ENCODE results near the gene LCE3D. TPM values are rescaled to one million over a fixed set of nuclear protein-coding genes. Genes with fewer than 3 reads are reported as not detected.

Gene LCE3D
- polyA plus RNA-seq, 3 donors = not detected

DNA sequence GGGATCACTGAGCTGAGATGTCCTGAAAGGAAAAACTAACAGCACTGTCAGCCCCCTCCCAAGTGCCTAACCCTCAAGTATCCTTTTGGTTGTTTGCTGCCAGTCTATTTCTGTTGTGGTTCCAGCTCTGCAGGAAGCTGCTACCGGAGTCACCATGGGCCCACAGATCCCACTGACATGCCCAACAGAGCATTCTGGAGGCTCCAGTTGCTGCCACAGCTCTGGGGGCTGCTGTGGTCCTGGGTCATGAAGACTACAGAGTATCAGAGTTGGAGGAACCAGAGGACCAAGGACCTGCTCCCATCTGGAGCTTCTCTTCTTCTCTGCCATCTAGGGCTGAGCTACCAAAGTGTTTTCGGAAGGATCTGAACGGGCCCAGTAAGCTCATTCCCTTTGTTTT, 41.7 kb upstream of the LCE3D start:
- intact Hi-C loops (cut with micrococcal nuclease) = loop anchor here in 1 of 2 donors (10.0 kb wide), 1 partner anchor 47 kb away; no protein-coding TSS in a partner anchor
- H3K4me3 Mint-ChIP-seq = no peak overlapping the region

GRCh38 chr1:152613511-152613910, 33.2 kb upstream of the LCE3D start, which contains the start of gene LCE3B:
Gene LCE3B (plus strand): TSS chr1:152613811. CDS start chr1:152613811, 0 bp downstream.
- H3K9me3 ChIP-seq (replicated peaks in 1 of 2; ENCODE audit: control insufficient read depth in 1 of 2, insufficient read depth in 1 of 2, low read length in 2 of 2) = peaks cover 2 to 3% of the 10 kb centered on the region in 2 donors
- no CpG with 5 or more reads among the region's 1 CpG for WGBS (ENCODE audit: insufficient coverage)
- Mint-ChIP-seq H3K9me3 (peaks cover 2 to 10% (median 6%) of the 10 kb centered on the region in 7 donors), H3K4me3 (no peak within 1 kb of the TSS), H3K4me1 (no peaks in the 10 kb centered on the region), H3K36me3 (no peaks in the 10 kb centered on the region), H3K27me3 (ENCODE audit: low read depth in 3 of 3) (peaks cover 0 to 3% (median 3%) of the 10 kb centered on the region in 3 donors), H3K27ac (peak within 1 kb of the TSS in 1 of 7 donors; percentile 10)
- H4K20me1 ChIP-seq (ENCODE audit: insufficient read depth, low read length) = no peaks in the 10 kb centered on the region
- H3K27ac ChIP-seq (ENCODE audit: low read depth in 1 of 2, low read length in 2 of 2) = no peak within 1 kb of the TSS
- intact Hi-C loops (cut with micrococcal nuclease) = no loop called here
- no peak for DNase-seq
- no peak within 1 kb of the TSS for H3K9ac ChIP-seq (ENCODE audit: insufficient read depth, low read length, poor library complexity, severe bottlenecking)
- H3K4me1 ChIP-seq (ENCODE audit: control insufficient read depth in 1 of 2, insufficient read depth in 2 of 2, low read length in 2 of 2) = no peaks in the 10 kb centered on the region
- no peak within 1 kb of the TSS for H3K4me2 ChIP-seq (replicated peaks; ENCODE audit: extremely low read depth, low read length, poor library complexity, severe bottlenecking)
- no peak within 1 kb of the TSS for H2AFZ ChIP-seq (ENCODE audit: insufficient read depth, low read depth, low read length, poor library complexity, severe bottlenecking)
- TF ChIP-seq, protein P1, sequence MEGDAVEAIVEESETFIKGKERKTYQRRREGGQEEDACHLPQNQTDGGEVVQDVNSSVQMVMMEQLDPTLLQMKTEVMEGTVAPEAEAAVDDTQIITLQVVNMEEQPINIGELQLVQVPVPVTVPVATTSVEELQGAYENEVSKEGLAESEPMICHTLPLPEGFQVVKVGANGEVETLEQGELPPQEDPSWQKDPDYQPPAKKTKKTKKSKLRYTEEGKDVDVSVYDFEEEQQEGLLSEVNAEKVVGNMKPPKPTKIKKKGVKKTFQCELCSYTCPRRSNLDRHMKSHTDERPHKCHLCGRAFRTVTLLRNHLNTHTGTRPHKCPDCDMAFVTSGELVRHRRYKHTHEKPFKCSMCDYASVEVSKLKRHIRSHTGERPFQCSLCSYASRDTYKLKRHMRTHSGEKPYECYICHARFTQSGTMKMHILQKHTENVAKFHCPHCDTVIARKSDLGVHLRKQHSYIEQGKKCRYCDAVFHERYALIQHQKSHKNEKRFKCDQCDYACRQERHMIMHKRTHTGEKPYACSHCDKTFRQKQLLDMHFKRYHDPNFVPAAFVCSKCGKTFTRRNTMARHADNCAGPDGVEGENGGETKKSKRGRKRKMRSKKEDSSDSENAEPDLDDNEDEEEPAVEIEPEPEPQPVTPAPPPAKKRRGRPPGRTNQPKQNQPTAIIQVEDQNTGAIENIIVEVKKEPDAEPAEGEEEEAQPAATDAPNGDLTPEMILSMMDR (IDR thresholded peaks at IDR 0.05) = no peak
- H3K79me2 ChIP-seq (ENCODE audit: insufficient read depth, low read length) = no peaks in the 10 kb centered on the region
- peaks cover 0 to 2% of the 10 kb centered on the region in 2 donors for H3K27me3 ChIP-seq (ENCODE audit: control insufficient read depth in 2 of 2, insufficient read depth in 2 of 2, low read length in 2 of 2)
- no peak within 1 kb of the TSS for H3K4me3 ChIP-seq (replicated peaks in 1 of 3; ENCODE audit: low read depth in 2 of 3, low read length in 3 of 3)
- H3K36me3 ChIP-seq (replicated peaks in 1 of 2; ENCODE audit: control insufficient read depth in 1 of 2, insufficient read depth in 2 of 2, low read length in 2 of 2) = no peaks in the 10 kb centered on the region

More for the DNA sequence above, 41.7 kb upstream of the LCE3D start:
- Histone ChIP-seq H3K36me3 (replicated peaks in 1 of 2; ENCODE audit: control insufficient read depth in 1 of 2, insufficient read depth in 2 of 2, low read length in 2 of 2) (no peaks in the 10 kb centered on the region), H3K27ac (ENCODE audit: low read depth in 1 of 2, low read length in 2 of 2) (no peak overlapping the region), H3K9ac (ENCODE audit: insufficient read depth, low read length, poor library complexity, severe bottlenecking) (no peak overlapping the region), H4K20me1 (ENCODE audit: insufficient read depth, low read length) (no peaks in the 10 kb centered on the region), H2AFZ (ENCODE audit: insufficient read depth, low read depth, low read length, poor library complexity, severe bottlenecking) (peak overlapping the region; percentile 50), H3K4me3 (replicated peaks in 1 of 3; ENCODE audit: low read depth in 2 of 3, low read length in 3 of 3) (no peak overlapping the region), H3K9me3 (replicated peaks in 1 of 2; ENCODE audit: control insufficient read depth in 1 of 2, insufficient read depth in 1 of 2, low read length in 2 of 2) (peaks cover 5 to 13% of the 10 kb centered on the region in 2 donors), H3K27me3 (ENCODE audit: control insufficient read depth in 2 of 2, insufficient read depth in 2 of 2, low read length in 2 of 2) (no peaks in the 10 kb centered on the region), H3K4me1 (ENCODE audit: control insufficient read depth in 1 of 2, insufficient read depth in 2 of 2, low read length in 2 of 2) (peaks cover 8 to 17% of the 10 kb centered on the region in 2 donors), H3K4me2 (replicated peaks; ENCODE audit: extremely low read depth, low read length, poor library complexity, severe bottlenecking) (no peak overlapping the region), H3K79me2 (ENCODE audit: insufficient read depth, low read length) (no peaks in the 10 kb centered on the region)
- Mint-ChIP-seq H3K9me3 (peaks cover 11 to 29% (median 20%) of the 10 kb centered on the region in 7 donors), H3K36me3 (no peaks in the 10 kb centered on the region), H3K27me3 (ENCODE audit: low read depth in 3 of 3) (peaks cover 5 to 8% (median 6%) of the 10 kb centered on the region in 3 donors), H3K27ac (no peak overlapping the region), H3K4me1 (peaks cover 21% of the 10 kb centered on the region)
- WGBS (ENCODE audit: insufficient coverage) = 63% methylated on average over 3 of the region's 3 CpGs
- TF ChIP-seq, protein P1 (IDR thresholded peaks at IDR 0.05) = no peak
- DNase-seq = no peak

Measured in CD14-positive monocyte (primary cell).